HEK293 (cell line): ENCODE results near the gene FBXL4.

Experiments used
- CTCF ChIA-PET: fragments of 350-600 bp; formaldehyde crosslinking; extraction: SDS; loops from one replicate; lab custom pipeline; 2021; ENCODE audit warnings: antibody characterized with exemption; lab: Yijun Ruan, JAX
- POLR2A ChIA-PET: fragments of 300-600 bp; formaldehyde crosslinking; extraction: SDS; loops from one replicate; lab custom pipeline; 2020; ENCODE audit warnings: antibody characterized with exemption, inconsistent platforms; lab: Yijun Ruan, JAX
- H3K27ac ChIP-seq: fragments of 200-500 bp; sonication (Bioruptor generic); 2 replicates; pipeline ENCODE4 v1.5.1; 2014; ENCODE audit warnings: low read depth, low read length, control low read depth, inconsistent platforms; ENCODE audit errors: extremely low read depth
- H3K36me3 ChIP-seq, 2 experiments: fragments of 200-500 bp in 1 of 2; sonication (Bioruptor generic) in 1 of 2; 1 replicate in 1 of 2; 2 replicates in 1 of 2; pipeline ENCODE4 v1.5.1; 2014 to 2017; ENCODE audit warnings: inconsistent platforms in 2 of 2, low read length in 2 of 2; ENCODE audit not compliant: control insufficient read depth in 2 of 2, insufficient read depth in 1 of 2
- H3K4me1 ChIP-seq: fragments of 200-500 bp; sonication (Bioruptor generic); 2 replicates; pipeline ENCODE4 v1.5.1; 2014; ENCODE audit warnings: mild to moderate bottlenecking, low read length, inconsistent platforms; ENCODE audit not compliant: control insufficient read depth, insufficient read depth
- H3K4me3 ChIP-seq: 2 replicates; pipeline ENCODE4 v1.5.1; 2011; ENCODE audit warnings: low read depth, mild to moderate bottlenecking, control low read depth, low read length, moderate library complexity
- H3K9me3 ChIP-seq: fragments of 200-500 bp; sonication (Bioruptor generic); 2 replicates; pipeline ENCODE4 v1.5.1; 2014; ENCODE audit warnings: low read depth, low read length, inconsistent platforms; ENCODE audit not compliant: control insufficient read depth, insufficient read depth
- GLIS1 ChIP-seq: fragments of 450-650 bp; formaldehyde crosslinking; IDR thresholded peaks from 2 replicates; pipeline ENCODE4 v1.5.1; 2016; ENCODE audit warnings: missing biosample characterization, missing genetic modification characterization
- KLF16 ChIP-seq: fragments of 450-650 bp; formaldehyde crosslinking; IDR thresholded peaks from 2 replicates; pipeline ENCODE4 v1.5.1; 2017; ENCODE audit warnings: missing biosample characterization, missing genetic modification characterization
- SETDB1 ChIP-seq: IDR thresholded peaks from one replicate; pipeline ENCODE4 v1.6.1; 2017; ENCODE audit warnings: mild to moderate bottlenecking, low read length, moderate library complexity, mixed read lengths; ENCODE audit not compliant: insufficient read length
- SP2 ChIP-seq: fragments of 450-650 bp; formaldehyde crosslinking; IDR thresholded peaks from 2 replicates; pipeline ENCODE4 v1.5.1; 2016; ENCODE audit warnings: missing biosample characterization, missing genetic modification characterization
- WT1 ChIP-seq: fragments of 450-650 bp; formaldehyde crosslinking; IDR thresholded peaks from 2 replicates; pipeline ENCODE4 v1.5.1; 2016; ENCODE audit warnings: missing biosample characterization, missing genetic modification characterization
- ZBTB17 ChIP-seq: fragments of 450-650 bp; formaldehyde crosslinking; IDR thresholded peaks from 2 replicates; pipeline ENCODE4 v1.5.1; 2016; ENCODE audit warnings: missing biosample characterization, missing genetic modification characterization
- ZBTB7A ChIP-seq: fragments of 450-650 bp; formaldehyde crosslinking; IDR thresholded peaks from 2 replicates; pipeline ENCODE4 v1.5.1; 2016; ENCODE audit warnings: low read depth, missing biosample characterization, missing genetic modification characterization
- ZIC2 ChIP-seq: fragments of 450-650 bp; formaldehyde crosslinking; IDR thresholded peaks from 2 replicates; pipeline ENCODE4 v1.5.1; 2016; ENCODE audit warnings: missing biosample characterization, missing genetic modification characterization
- ZNF121 ChIP-seq: fragments of 450-650 bp; formaldehyde crosslinking; IDR thresholded peaks from 2 replicates; pipeline ENCODE4 v1.5.1; 2016; ENCODE audit warnings: missing biosample characterization, missing genetic modification characterization
- ZNF16 ChIP-seq: fragments of 450-650 bp; formaldehyde crosslinking; IDR thresholded peaks from 2 replicates; pipeline ENCODE4 v1.5.1; 2016; ENCODE audit warnings: low read depth, missing biosample characterization, missing genetic modification characterization
- ZNF184 ChIP-seq: fragments of 450-650 bp; IDR thresholded peaks from 2 replicates; pipeline ENCODE4 v1.5.1; 2018; ENCODE audit warnings: missing biosample characterization, mild to moderate bottlenecking, missing genetic modification characterization
- ZNF2 ChIP-seq: fragments of 450-650 bp; formaldehyde crosslinking; IDR thresholded peaks from 2 replicates; pipeline ENCODE4 v1.5.1; 2016; ENCODE audit warnings: missing biosample characterization, missing genetic modification characterization
- ZNF221 ChIP-seq: fragments of 450-650 bp; formaldehyde crosslinking; IDR thresholded peaks from 2 replicates; pipeline ENCODE4 v1.5.1; 2017; ENCODE audit warnings: missing biosample characterization, missing genetic modification characterization, borderline replicate concordance
- ZNF223 ChIP-seq: fragments of 450-650 bp; formaldehyde crosslinking; IDR thresholded peaks from 2 replicates; pipeline ENCODE4 v1.5.1; 2016; ENCODE audit warnings: missing biosample characterization, missing genetic modification characterization
- ZNF23 ChIP-seq: fragments of 450-650 bp; formaldehyde crosslinking; IDR thresholded peaks from 2 replicates; pipeline ENCODE4 v1.5.1; 2016; ENCODE audit warnings: missing biosample characterization, missing genetic modification characterization, borderline replicate concordance
- ZNF292 ChIP-seq: fragments of 450-650 bp; formaldehyde crosslinking; IDR thresholded peaks from 2 replicates; pipeline ENCODE4 v1.5.1; 2016; ENCODE audit warnings: low read depth, missing biosample characterization, missing genetic modification characterization, borderline replicate concordance
- ZNF529 ChIP-seq: fragments of 450-650 bp; formaldehyde crosslinking; IDR thresholded peaks from 2 replicates; pipeline ENCODE4 v1.5.1; 2017; ENCODE audit warnings: missing genetic modification characterization, missing biosample characterization; ENCODE audit not compliant: insufficient replicate concordance
- ZNF596 ChIP-seq: fragments of 450-650 bp; IDR thresholded peaks from 2 replicates; pipeline ENCODE4 v1.5.0; 2018; ENCODE audit warnings: missing biosample characterization, mild to moderate bottlenecking, missing genetic modification characterization, moderate library complexity
- ZNF600 ChIP-seq: fragments of 450-650 bp; formaldehyde crosslinking; IDR thresholded peaks from 2 replicates; pipeline ENCODE4 v1.5.1; 2016; ENCODE audit warnings: missing biosample characterization, missing genetic modification characterization
- ZNF629 ChIP-seq: fragments of 450-650 bp; formaldehyde crosslinking; IDR thresholded peaks from 2 replicates; pipeline ENCODE4 v1.5.1; 2017; ENCODE audit warnings: missing biosample characterization, missing genetic modification characterization
- ZNF677 ChIP-seq: fragments of 450-650 bp; IDR thresholded peaks from 2 replicates; pipeline ENCODE4 v1.5.0; 2018; ENCODE audit warnings: missing biosample characterization, mild to moderate bottlenecking, missing genetic modification characterization, moderate library complexity
- ZNF792 ChIP-seq: fragments of 450-650 bp; formaldehyde crosslinking; IDR thresholded peaks from 2 replicates; pipeline ENCODE4 v1.5.1; 2016; ENCODE audit warnings: missing biosample characterization, missing genetic modification characterization
- TF ChIP-seq, protein P1 (sequence below): fragments of 450-650 bp; formaldehyde crosslinking; IDR thresholded peaks from 2 replicates; pipeline ENCODE4 v1.5.1; 2016; ENCODE audit warnings: missing biosample characterization, missing genetic modification characterization, borderline replicate concordance
- TF ChIP-seq, protein P2 (sequence below): fragments of 450-650 bp; formaldehyde crosslinking; IDR thresholded peaks from 2 replicates; pipeline ENCODE4 v1.5.1; 2016; ENCODE audit warnings: missing biosample characterization, missing genetic modification characterization
- TF ChIP-seq, protein P3 (sequence below): fragments of 450-650 bp; IDR thresholded peaks from 2 replicates; pipeline ENCODE4 v1.5.1; 2018; ENCODE audit warnings: missing biosample characterization, mild to moderate bottlenecking, missing genetic modification characterization
- TF ChIP-seq, protein P4 (sequence below): fragments of 450-650 bp; IDR thresholded peaks from 2 replicates; pipeline ENCODE4 v1.5.1; 2018; ENCODE audit warnings: missing biosample characterization, missing genetic modification characterization

The FBXL4 gene

DNA sequence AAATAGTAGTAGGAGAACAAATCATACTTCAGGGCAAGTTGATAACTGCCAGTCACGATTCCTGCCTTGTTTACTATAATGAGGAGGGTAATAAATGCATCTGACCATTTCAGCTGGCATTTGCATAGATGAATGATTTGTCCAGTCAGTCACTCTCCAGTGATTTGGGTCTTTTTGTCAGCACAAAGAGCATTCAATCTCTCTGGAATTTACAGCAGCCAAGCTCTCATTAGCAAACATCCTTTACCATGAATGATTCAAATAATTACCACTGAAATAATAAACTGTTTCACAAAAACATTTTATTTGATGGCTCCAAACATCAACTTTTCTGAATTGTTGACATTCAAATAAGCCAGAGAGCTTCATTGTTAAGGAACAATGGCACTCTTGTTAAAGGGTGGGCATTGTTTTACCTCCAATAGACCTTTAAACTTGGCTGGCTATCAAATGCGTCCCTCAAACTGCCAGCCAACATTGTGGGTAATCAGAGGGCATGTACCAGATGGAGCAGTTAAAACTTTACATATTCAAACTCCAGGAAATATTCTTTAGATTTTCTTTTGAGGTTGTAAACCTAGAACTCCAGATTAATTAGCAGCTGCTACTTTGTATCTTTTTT lies 30.0 kb upstream of the FBXL4 start:
- Histone ChIP-seq H3K4me3 (no peak overlapping the region), H3K4me1 (no peaks in the 10 kb centered on the region), H3K9me3 (no peaks in the 10 kb centered on the region), H3K36me3 (no peaks in the 10 kb centered on the region), H3K27ac (no peak overlapping the region)
- ChIA-PET CTCF (interaction anchor here (0.6 kb wide), 2 partner anchors 114 to 913 kb away, joined by 3 read pairs; no protein-coding TSS in a partner anchor), POLR2A (no interaction called here)
- TF ChIP-seq, protein P1, sequence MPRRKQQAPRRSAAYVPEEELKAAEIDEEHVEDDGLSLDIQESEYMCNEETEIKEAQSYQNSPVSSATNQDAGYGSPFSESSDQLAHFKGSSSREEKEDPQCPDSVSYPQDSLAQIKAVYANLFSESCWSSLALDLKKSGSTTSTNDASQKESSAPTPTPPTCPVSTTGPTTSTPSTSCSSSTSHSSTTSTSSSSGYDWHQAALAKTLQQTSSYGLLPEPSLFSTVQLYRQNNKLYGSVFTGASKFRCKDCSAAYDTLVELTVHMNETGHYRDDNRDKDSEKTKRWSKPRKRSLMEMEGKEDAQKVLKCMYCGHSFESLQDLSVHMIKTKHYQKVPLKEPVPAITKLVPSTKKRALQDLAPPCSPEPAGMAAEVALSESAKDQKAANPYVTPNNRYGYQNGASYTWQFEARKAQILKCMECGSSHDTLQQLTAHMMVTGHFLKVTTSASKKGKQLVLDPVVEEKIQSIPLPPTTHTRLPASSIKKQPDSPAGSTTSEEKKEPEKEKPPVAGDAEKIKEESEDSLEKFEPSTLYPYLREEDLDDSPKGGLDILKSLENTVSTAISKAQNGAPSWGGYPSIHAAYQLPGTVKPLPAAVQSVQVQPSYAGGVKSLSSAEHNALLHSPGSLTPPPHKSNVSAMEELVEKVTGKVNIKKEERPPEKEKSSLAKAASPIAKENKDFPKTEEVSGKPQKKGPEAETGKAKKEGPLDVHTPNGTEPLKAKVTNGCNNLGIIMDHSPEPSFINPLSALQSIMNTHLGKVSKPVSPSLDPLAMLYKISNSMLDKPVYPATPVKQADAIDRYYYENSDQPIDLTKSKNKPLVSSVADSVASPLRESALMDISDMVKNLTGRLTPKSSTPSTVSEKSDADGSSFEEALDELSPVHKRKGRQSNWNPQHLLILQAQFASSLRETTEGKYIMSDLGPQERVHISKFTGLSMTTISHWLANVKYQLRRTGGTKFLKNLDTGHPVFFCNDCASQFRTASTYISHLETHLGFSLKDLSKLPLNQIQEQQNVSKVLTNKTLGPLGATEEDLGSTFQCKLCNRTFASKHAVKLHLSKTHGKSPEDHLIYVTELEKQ (tag by site-specific recombination), result no peak
- TF ChIP-seq ZNF677 (tag by site-specific recombination) (no peak), ZNF16 (tag by site-specific recombination) (no peak), SP2 (tag by site-specific recombination) (no peak), ZNF184 (tag by site-specific recombination) (no peak), ZNF121 (no peak), ZNF629 (no peak), ZNF223 (no peak), ZNF600 (tag by site-specific recombination) (no peak), ZNF292 (tag by site-specific recombination) (no peak), KLF16 (tag by site-specific recombination) (no peak), ZNF23 (tag by site-specific recombination) (no peak), ZIC2 (no peak), GLIS1 (no peak), ZNF596 (tag by site-specific recombination) (no peak)
- TF ChIP-seq, protein P2, sequence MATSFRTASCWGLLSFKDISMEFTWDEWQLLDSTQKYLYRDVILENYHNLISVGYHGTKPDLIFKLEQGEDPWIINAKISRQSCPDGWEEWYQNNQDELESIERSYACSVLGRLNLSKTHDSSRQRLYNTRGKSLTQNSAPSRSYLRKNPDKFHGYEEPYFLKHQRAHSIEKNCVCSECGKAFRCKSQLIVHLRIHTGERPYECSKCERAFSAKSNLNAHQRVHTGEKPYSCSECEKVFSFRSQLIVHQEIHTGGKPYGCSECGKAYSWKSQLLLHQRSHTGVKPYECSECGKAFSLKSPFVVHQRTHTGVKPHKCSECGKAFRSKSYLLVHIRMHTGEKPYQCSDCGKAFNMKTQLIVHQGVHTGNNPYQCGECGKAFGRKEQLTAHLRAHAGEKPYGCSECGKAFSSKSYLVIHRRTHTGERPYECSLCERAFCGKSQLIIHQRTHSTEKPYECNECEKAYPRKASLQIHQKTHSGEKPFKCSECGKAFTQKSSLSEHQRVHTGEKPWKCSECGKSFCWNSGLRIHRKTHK (tag by site-specific recombination), result no peak
- TF ChIP-seq, protein P3, sequence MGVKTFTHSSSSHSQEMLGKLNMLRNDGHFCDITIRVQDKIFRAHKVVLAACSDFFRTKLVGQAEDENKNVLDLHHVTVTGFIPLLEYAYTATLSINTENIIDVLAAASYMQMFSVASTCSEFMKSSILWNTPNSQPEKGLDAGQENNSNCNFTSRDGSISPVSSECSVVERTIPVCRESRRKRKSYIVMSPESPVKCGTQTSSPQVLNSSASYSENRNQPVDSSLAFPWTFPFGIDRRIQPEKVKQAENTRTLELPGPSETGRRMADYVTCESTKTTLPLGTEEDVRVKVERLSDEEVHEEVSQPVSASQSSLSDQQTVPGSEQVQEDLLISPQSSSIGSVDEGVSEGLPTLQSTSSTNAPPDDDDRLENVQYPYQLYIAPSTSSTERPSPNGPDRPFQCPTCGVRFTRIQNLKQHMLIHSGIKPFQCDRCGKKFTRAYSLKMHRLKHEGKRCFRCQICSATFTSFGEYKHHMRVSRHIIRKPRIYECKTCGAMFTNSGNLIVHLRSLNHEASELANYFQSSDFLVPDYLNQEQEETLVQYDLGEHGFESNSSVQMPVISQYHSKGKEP (tag by site-specific recombination), result no peak

DNA sequence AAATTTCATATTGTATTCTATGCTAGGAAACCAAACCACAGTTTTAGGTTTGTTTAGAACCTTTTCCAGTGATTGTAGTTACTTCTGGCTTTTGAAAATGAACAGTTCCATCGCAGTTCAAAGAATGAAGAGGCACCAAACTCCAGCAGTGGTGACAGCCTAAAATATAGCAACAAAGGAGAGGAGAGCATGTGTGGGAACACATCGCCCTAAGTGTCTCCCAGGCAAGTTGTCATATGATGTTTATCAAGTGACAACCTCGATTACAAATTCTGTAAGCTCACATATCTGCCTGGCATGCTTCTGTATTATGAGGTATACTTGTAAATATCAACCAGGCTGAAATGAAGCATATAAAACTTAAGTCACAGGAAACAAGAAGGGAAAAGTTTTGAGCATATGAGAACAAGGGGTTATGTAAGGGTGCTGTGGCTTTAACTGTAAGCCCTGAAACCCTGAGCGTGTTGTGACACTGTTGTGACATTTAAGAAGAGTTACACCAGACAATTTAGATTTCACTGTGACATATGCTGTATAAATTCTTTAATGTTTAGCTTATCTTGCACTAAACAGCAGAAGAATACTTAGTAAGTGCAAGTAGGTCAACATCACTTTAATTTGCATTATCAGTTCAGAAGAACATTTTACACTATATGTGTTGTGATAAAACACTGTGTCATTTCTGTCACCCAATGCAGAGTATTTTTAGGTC lies 29.1 kb upstream of the FBXL4 start:
- no peaks in the 10 kb centered on the region for H3K9me3 ChIP-seq
- CTCF ChIA-PET, result interaction anchor here (0.5 to 0.6 kb wide), 2 partner anchors 77 to 113 kb away, joined by 3 to 4 read pairs; no protein-coding TSS in a partner anchor
- no peak overlapping the region for H3K4me3 ChIP-seq
- POLR2A ChIA-PET, result no interaction called here
- no peaks in the 10 kb centered on the region for H3K36me3 ChIP-seq
- no peak overlapping the region for H3K27ac ChIP-seq
- no peaks in the 10 kb centered on the region for H3K4me1 ChIP-seq
- TF ChIP-seq ZBTB17 (tag by site-specific recombination) (no peak), WT1 (tag by site-specific recombination) (no peak), ZNF2 (tag by site-specific recombination) (no peak), SETDB1 (no peak), ZNF792 (tag by site-specific recombination) (no peak), ZNF529 (tag by site-specific recombination) (no peak), ZBTB7A (tag by site-specific recombination) (no peak), ZNF221 (no peak)
- TF ChIP-seq, protein P4, sequence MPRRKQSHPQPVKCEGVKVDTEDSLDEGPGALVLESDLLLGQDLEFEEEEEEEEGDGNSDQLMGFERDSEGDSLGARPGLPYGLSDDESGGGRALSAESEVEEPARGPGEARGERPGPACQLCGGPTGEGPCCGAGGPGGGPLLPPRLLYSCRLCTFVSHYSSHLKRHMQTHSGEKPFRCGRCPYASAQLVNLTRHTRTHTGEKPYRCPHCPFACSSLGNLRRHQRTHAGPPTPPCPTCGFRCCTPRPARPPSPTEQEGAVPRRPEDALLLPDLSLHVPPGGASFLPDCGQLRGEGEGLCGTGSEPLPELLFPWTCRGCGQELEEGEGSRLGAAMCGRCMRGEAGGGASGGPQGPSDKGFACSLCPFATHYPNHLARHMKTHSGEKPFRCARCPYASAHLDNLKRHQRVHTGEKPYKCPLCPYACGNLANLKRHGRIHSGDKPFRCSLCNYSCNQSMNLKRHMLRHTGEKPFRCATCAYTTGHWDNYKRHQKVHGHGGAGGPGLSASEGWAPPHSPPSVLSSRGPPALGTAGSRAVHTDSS (tag by site-specific recombination), result no peak
